Body of pancreas (tissue), 4 donors: ENCODE measurements around the gene ABCC8. TPM values are rescaled to one million over a fixed set of nuclear protein-coding genes. Genes with fewer than 3 reads are reported as not detected.

ENCODE experiments used
- ATAC-seq: fragments of 150-250 bp; one replicate; pipeline ENCODE4 v1.9.1; 2016
- DNase-seq, 4 donors: peaks; one replicate each; pipeline ENCODE4 v3.0.0-alpha.2; 2019
- H3K27ac ChIP-seq, 4 donors: fragments of 200-600 bp; sonication (generic); 1 replicate in 3 of 4; 2 replicates in 1 of 4; pipeline versions ENCODE4 v1.5.1 to v1.6.1; 2016 to 2019; ENCODE audit warnings: mild to moderate bottlenecking in 1 of 4, mixed read lengths in 1 of 4, moderate library complexity in 1 of 4
- H3K27me3 ChIP-seq, 2 donors: fragments of 200-600 bp; sonication (generic); one replicate each; pipeline ENCODE4 v1.6.0; 2016; ENCODE audit warnings: mild to moderate bottlenecking in 1 of 2
- H3K36me3 ChIP-seq, 2 donors: fragments of 200-600 bp; sonication (generic); replicated peaks in 1 of 2; 2 replicates each; pipeline ENCODE4 v1.5.1; 2016; ENCODE audit warnings: low read depth in 2 of 2; ENCODE audit not compliant: insufficient read depth in 1 of 2
- H3K4me1 ChIP-seq: fragments of 200-600 bp; sonication (generic); one replicate; pipeline ENCODE4 v1.6.0; 2016
- H3K4me3 ChIP-seq, 2 donors: fragments of 200-600 bp; sonication (generic); 1 replicate in 1 of 2; 2 replicates in 1 of 2; pipeline ENCODE4 v1.5.1; 2016 to 2019
- H3K9me3 ChIP-seq, 3 donors: fragments of 200-600 bp; sonication (generic); 1 replicate in 2 of 3; 2 replicates in 1 of 3; pipeline ENCODE4 v1.5.1; 2016
- CTCF ChIP-seq, 7 experiments: fragments of 450-650 bp in 4 of 7; fragments of 200-600 bp in 3 of 7; sonication (generic) in 3 of 7; IDR thresholded peaks; one replicate each; pipeline ENCODE4 v1.5.1; 2016 to 2019; ENCODE audit warnings: antibody characterized with exemption in 7 of 7
- POLR2A ChIP-seq, 3 donors: fragments of 450-650 bp; IDR thresholded peaks; one replicate each; pipeline ENCODE4 v1.6.1; 2016; ENCODE audit warnings: antibody characterized with exemption in 3 of 3, mild to moderate bottlenecking in 2 of 3
- WGBS, 2 donors: methylation state at CpG; one replicate each; pipeline ENCODE4 v1.1.5; 2017; 5-methylcytosine and 5-hydroxymethylcytosine counted together
- intact Hi-C: fragments of 100-400 bp; cut with DNase I; formaldehyde crosslinking; loops from one replicate; pipeline ENCODE4 v1.15.1; 2023
- total RNA-seq, 2 donors: library from RNA; depleted of rRNA; stranded (reverse); fragments of >200 nt; gene quantifications; one replicate each; pipeline ENCODE4 v1.1.0, GENCODE V29; 2016

ABCC8 gene
- total RNA-seq, 2 donors from 2014 or later, result 42.5 to 87.0 TPM

GRCh38 chr11:17416492-17416891 is 60.2 kb downstream of the ABCC8 start:
- ATAC-seq (no peak), DNase-seq (no peak)
- intact Hi-C loops, result no loop called here
- TF ChIP-seq POLR2A (IDR thresholded peaks at IDR 0.05) (no peak), CTCF (IDR thresholded peaks at IDR 0.05) (no peak)
- WGBS, 2 donors, result 69 to 79% methylated on average over 2 of the region's 2 CpGs
- H3K27me3 ChIP-seq, result no peaks in the 10 kb centered on the region
- no peaks in the 10 kb centered on the region for H3K9me3 ChIP-seq
- H3K27ac ChIP-seq, result no peak overlapping the region
- no peak overlapping the region for H3K4me3 ChIP-seq
- no peaks in the 10 kb centered on the region for H3K36me3 ChIP-seq
- H3K4me1 ChIP-seq, result peaks cover 35% of the 10 kb centered on the region

DNA sequence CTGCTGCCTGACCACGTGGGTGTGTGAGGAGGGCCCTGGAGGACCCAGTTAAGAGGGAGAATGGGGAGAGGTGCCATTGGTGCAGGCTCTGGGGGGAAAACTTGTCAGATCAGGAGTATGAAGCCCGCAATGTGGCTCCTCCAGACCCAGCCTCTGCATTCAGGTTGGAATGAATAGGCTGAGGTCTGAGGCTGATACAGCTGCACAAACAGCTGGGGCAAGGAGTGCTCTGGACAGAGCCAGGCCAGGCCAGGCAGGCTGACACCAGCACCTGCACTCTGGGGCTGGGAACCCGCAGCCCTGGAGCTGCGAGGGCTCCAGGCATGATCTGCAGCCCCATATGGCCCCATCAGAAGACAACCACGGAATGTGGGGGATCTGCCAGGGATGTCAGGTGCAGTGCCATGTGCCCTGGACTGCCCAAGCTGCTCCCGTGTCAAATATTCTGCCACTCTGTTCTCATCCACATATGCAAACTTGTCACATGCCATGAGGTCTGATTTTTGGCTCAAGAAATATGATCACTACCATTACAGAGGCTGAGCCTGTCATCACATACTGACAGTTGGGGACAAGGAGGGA is 61.0 kb downstream of the ABCC8 start:
- Histone ChIP-seq H3K36me3 (no peaks in the 10 kb centered on the region), H3K27ac (no peak overlapping the region), H3K4me3 (no peak overlapping the region), H3K27me3 (no peaks in the 10 kb centered on the region), H3K9me3 (no peaks in the 10 kb centered on the region), H3K4me1 (peaks cover 44% of the 10 kb centered on the region)
- 88 to 92% methylated on average over 5 to 6 of the region's 6 CpGs for WGBS, 2 donors
- DNase-seq (no peak), ATAC-seq (no peak)
- TF ChIP-seq CTCF (IDR thresholded peaks at IDR 0.05), result no peak
- no peak for TF ChIP-seq POLR2A (IDR thresholded peaks at IDR 0.05)
- intact Hi-C loops, result no loop called here

- H3K9me3 ChIP-seq, result no peaks in the 10 kb centered on the region
- H3K4me1 ChIP-seq, result peaks cover 44% of the 10 kb centered on the region
- H3K27me3 ChIP-seq, result no peaks in the 10 kb centered on the region
- TF ChIP-seq POLR2A (IDR thresholded peaks at IDR 0.05) (no peak), CTCF (IDR thresholded peaks at IDR 0.05) (no peak)
- ATAC-seq (no peak), DNase-seq (no peak)
- no peaks in the 10 kb centered on the region for H3K36me3 ChIP-seq
- intact Hi-C loops, result no loop called here
- peak overlapping the region in 1 of 4 donors; percentile 89 for H3K27ac ChIP-seq
- H3K4me3 ChIP-seq, result no peak overlapping the region
- 90 to 92% methylated on average over 5 of the region's 5 CpGs for WGBS, 2 donors
These were observed 61.7 kb downstream of the ABCC8 start for GRCh38 chr11:17414992-17415391.

- Histone ChIP-seq H3K4me3 (no peak overlapping the region), H3K36me3 (no peaks in the 10 kb centered on the region), H3K27ac (peak overlapping the region; percentile 71 to 93 (median 87)), H3K27me3 (no peaks in the 10 kb centered on the region), H3K9me3 (no peaks in the 10 kb centered on the region), H3K4me1 (peaks cover 44% of the 10 kb centered on the region)
- DNase-seq, result peak; percentile 69 to 84 (median 78)
- WGBS, 2 donors, result 51 to 100% methylated on average over 4 to 8 of the region's 8 CpGs
- peak; percentile 38 for ATAC-seq
- intact Hi-C loops, result no loop called here
- no peak for TF ChIP-seq CTCF (IDR thresholded peaks at IDR 0.05)
- TF ChIP-seq POLR2A (IDR thresholded peaks at IDR 0.05), result no peak
These were observed 62.3 kb downstream of the ABCC8 start for GRCh38 chr11:17414317-17414737.
